SK-N-SH (cell line): Measurements from ENCODE around the gene FBXW5. TPM values are rescaled to one million over a fixed set of nuclear protein-coding genes. Genes with fewer than 3 reads are reported as not detected.

Source experiments
- CTCF ChIA-PET: fragments of 300-600, 350-600 bp; formaldehyde crosslinking; extraction: SDS; loops from one replicate; lab custom pipeline; 2021; lab: Yijun Ruan, JAX
- POLR2A ChIA-PET: fragments of 350-600 bp; sonication (Branson Sonifier 250); formaldehyde crosslinking; extraction: SDS; loops from one replicate; lab custom pipeline; 2020; ENCODE audit warnings: antibody characterized with exemption, inconsistent platforms; lab: Yijun Ruan, JAX
- DNase-seq: peaks from one replicate; pipeline ENCODE4 v3.0.0; 2012
- H2AFZ ChIP-seq: fragments of 200-600 bp; sonication (generic); 2 replicates; pipeline ENCODE4 v1.8.1; 2016; ENCODE audit warnings: antibody characterized with exemption, mild to moderate bottlenecking, low read depth
- H3F3A ChIP-seq: fragments of 200-600 bp; sonication (generic); replicated peaks from 2 replicates; pipeline ENCODE3; 2016; ENCODE audit warnings: antibody characterized with exemption, mild to moderate bottlenecking; ENCODE audit not compliant: insufficient read depth
- H3K27ac ChIP-seq, 2 experiments: fragments of 200-500 bp in 1 of 2; fragments of 200-600 bp in 1 of 2; sonication (Bioruptor generic) in 1 of 2; sonication (generic), shearing (Covaris generic) in 1 of 2; 2 replicates each; pipeline versions ENCODE4 v1.5.1 to v1.6.1; 2014 to 2016; ENCODE audit warnings: low read depth in 2 of 2, inconsistent platforms in 1 of 2, low read length in 1 of 2, mild to moderate bottlenecking in 1 of 2, mixed read lengths in 1 of 2
- H3K27me3 ChIP-seq: fragments of 200-600 bp; sonication (generic), shearing (Covaris generic); 2 replicates; pipeline ENCODE4 v1.6.1; 2016; ENCODE audit warnings: mixed run types; ENCODE audit not compliant: insufficient read depth
- H3K36me3 ChIP-seq, 2 experiments: fragments of 200-500 bp in 1 of 2; fragments of 200-600 bp in 1 of 2; sonication (Bioruptor generic) in 1 of 2; sonication (generic) in 1 of 2; replicated peaks in 1 of 2; 2 replicates each; pipeline versions ENCODE3 to v1.5.1; 2014 to 2016; ENCODE audit warnings: low read length in 1 of 2, mild to moderate bottlenecking in 1 of 2; ENCODE audit not compliant: insufficient read depth in 2 of 2, control insufficient read depth in 1 of 2
- H3K4me1 ChIP-seq, 2 experiments: fragments of 200-500 bp in 1 of 2; fragments of 200-600 bp in 1 of 2; sonication (Bioruptor generic) in 1 of 2; sonication (generic), shearing (Covaris generic) in 1 of 2; 2 replicates each; pipeline versions ENCODE4 v1.5.1 to v1.6.1; 2014 to 2016; ENCODE audit warnings: low read depth in 1 of 2, low read length in 1 of 2, mixed run types in 1 of 2; ENCODE audit not compliant: insufficient read depth in 2 of 2, control insufficient read depth in 1 of 2
- H3K4me2 ChIP-seq: fragments of 200-600 bp; sonication (generic), shearing (Covaris generic); 2 replicates; pipeline ENCODE4 v1.6.1; 2017; ENCODE audit warnings: mixed run types
- H3K4me3 ChIP-seq, 2 experiments: fragments of 200-500 bp in 1 of 2; fragments of 200-600 bp in 1 of 2; sonication (Bioruptor generic) in 1 of 2; sonication (generic), shearing (Covaris generic) in 1 of 2; 2 replicates each; pipeline versions ENCODE4 v1.5.1 to v1.8.1; 2014 to 2016; ENCODE audit warnings: low read depth in 2 of 2, inconsistent platforms in 1 of 2, low read length in 1 of 2, mild to moderate bottlenecking in 1 of 2, mixed read lengths in 1 of 2, moderate library complexity in 1 of 2
- H3K79me2 ChIP-seq: fragments of 200-600 bp; sonication (generic); 2 replicates; pipeline ENCODE4 v1.8.1; 2017; ENCODE audit warnings: mild to moderate bottlenecking; ENCODE audit not compliant: insufficient read depth
- H3K9ac ChIP-seq: fragments of 200-600 bp; sonication (generic); 2 replicates; pipeline ENCODE4 v1.6.1; 2017; ENCODE audit warnings: mixed run types
- H3K9me2 ChIP-seq: fragments of 200-600 bp; sonication (generic); 2 replicates; pipeline ENCODE4 v1.6.1; 2017; ENCODE audit warnings: mixed run types
- H3K9me3 ChIP-seq: fragments of 200-600 bp; sonication (generic); 2 replicates; pipeline ENCODE4 v1.6.1; 2017; ENCODE audit warnings: mixed run types, mild to moderate bottlenecking, moderate library complexity
- H4K20me1 ChIP-seq: fragments of 200-600 bp; sonication (generic); 2 replicates; pipeline ENCODE4 v1.6.1; 2017; ENCODE audit warnings: mild to moderate bottlenecking, mixed run types; ENCODE audit not compliant: insufficient read depth
- CHD2 ChIP-seq: fragments of 150-350 bp; IDR thresholded peaks from 2 replicates; pipeline ENCODE4 v1.6.1; 2018; ENCODE audit warnings: low read length; ENCODE audit not compliant: partially characterized antibody
- CTCF ChIP-seq: fragments of 200-600 bp; sonication (generic); IDR thresholded peaks from 2 replicates; pipeline ENCODE4 v1.6.1; 2017; ENCODE audit warnings: antibody characterized with exemption, mild to moderate bottlenecking, moderate library complexity
- EP300 ChIP-seq, 2 experiments: IDR thresholded peaks; 2 replicates each; pipeline versions ENCODE4 v1.4.0 to v1.6.1; 2012; ENCODE audit warnings: borderline replicate concordance in 1 of 2, low read depth in 1 of 2, low read length in 1 of 2
- EZH2phosphoT487 ChIP-seq: fragments of 200-600 bp; sonication (generic); IDR thresholded peaks from 2 replicates; pipeline ENCODE4 v1.6.1; 2017; ENCODE audit warnings: low read depth, mixed run types, mild to moderate bottlenecking, antibody characterized with exemption, moderate library complexity, borderline replicate concordance
- FOSL2 ChIP-seq: IDR thresholded peaks from 2 replicates; pipeline ENCODE4 v1.4.0; 2012; ENCODE audit warnings: low read depth, mild to moderate bottlenecking, moderate library complexity, borderline replicate concordance
- FOXJ3 ChIP-seq: sonication (generic); formaldehyde crosslinking; IDR thresholded peaks from 2 replicates; pipeline ENCODE4 v1.5.1; 2020; ENCODE audit warnings: mild to moderate bottlenecking, missing genetic modification reagents
- GABPA ChIP-seq: IDR thresholded peaks from 2 replicates; pipeline ENCODE4 v1.4.0; 2012; ENCODE audit warnings: low read depth, mild to moderate bottlenecking
- IRF3 ChIP-seq: fragments of 150-350 bp; IDR thresholded peaks from 2 replicates; pipeline ENCODE4 v1.6.1; 2016; ENCODE audit warnings: mild to moderate bottlenecking, low read depth, low read length
- JUND ChIP-seq: IDR thresholded peaks from 2 replicates; pipeline ENCODE4 v1.4.0; 2012
- MEF2A ChIP-seq: IDR thresholded peaks from 2 replicates; pipeline ENCODE4 v1.4.0; 2012; ENCODE audit warnings: low read depth, borderline replicate concordance
- POLR2AphosphoS5 ChIP-seq: IDR thresholded peaks from 2 replicates; pipeline ENCODE4 v1.6.1; 2012; ENCODE audit warnings: low read depth, low read length
- RCOR1 ChIP-seq: fragments of 150-350 bp; IDR thresholded peaks from 2 replicates; pipeline ENCODE4 v1.6.1; 2017; ENCODE audit warnings: antibody characterized with exemption, low read length
- RXRA ChIP-seq: IDR thresholded peaks from 2 replicates; pipeline ENCODE4 v1.4.0; 2012; ENCODE audit warnings: low read depth, mild to moderate bottlenecking, borderline replicate concordance
- TAF1 ChIP-seq: IDR thresholded peaks from 2 replicates; pipeline ENCODE4 v1.6.1; 2012; ENCODE audit warnings: low read depth, mild to moderate bottlenecking, low read length, moderate library complexity, borderline replicate concordance
- TCF12 ChIP-seq: IDR thresholded peaks from 2 replicates; pipeline ENCODE4 v1.4.0; 2012
- ZBTB33 ChIP-seq: IDR thresholded peaks from 2 replicates; pipeline ENCODE4 v1.4.0; 2012; ENCODE audit warnings: low read depth, borderline replicate concordance
- WGBS: methylation state at CpG from one replicate; pipeline ENCODE4 v1.1.6; 2017; ENCODE audit warnings: low lambda C conversion rate; 5-methylcytosine and 5-hydroxymethylcytosine counted together
- polyA plus RNA-seq, 3 experiments: library from polyadenylated mRNA; depleted of rRNA; stranded (reverse); fragments of >200 nt; gene quantifications; 2 replicates each; pipeline ENCODE4 v1.2.3, GENCODE V29; 2012

The FBXW5 gene
- polyA plus RNA-seq, 1 of the 3 experiments (the other 2 are of a cell fraction): 78.9 TPM

- Histone ChIP-seq H3K9ac (no peak overlapping the region), H4K20me1 (no peaks in the 10 kb centered on the region), H3K9me2 (no peaks in the 10 kb centered on the region), H3K4me2 (no peak overlapping the region), H3F3A (no peaks in the 10 kb centered on the region), H3K36me3 (no peaks in the 10 kb centered on the region), H3K27ac (no peak overlapping the region; a peak in 1 of 4 replicates), H3K9me3 (no peaks in the 10 kb centered on the region), H3K4me1 (peaks cover 0 to 8% of the 10 kb centered on the region in 2 experiments; a peak in 1 of 4 replicates), H3K4me3 (no peak overlapping the region), H3K79me2 (no peaks in the 10 kb centered on the region), H3K27me3 (no peaks in the 10 kb centered on the region), H2AFZ (no peak overlapping the region)
- peak; percentile 66 for DNase-seq
- WGBS: 74% methylated on average over 12 of the region's 23 CpGs
- POLR2A ChIA-PET: no interaction called here
- CTCF ChIA-PET: interaction anchor here (1.0 to 1.6 kb wide), 2 partner anchors 9 to 17 kb away, joined by 4 to 6 read pairs; partner anchors contain the start of genes C8G and FBXW5
- TF ChIP-seq JUND: no peak
- no peak for TF ChIP-seq TAF1
- TF ChIP-seq RCOR1: no peak
- no peak for TF ChIP-seq FOXJ3 (CRISPR knock-in tag)
- no peak for TF ChIP-seq FOSL2
- TF ChIP-seq GABPA: no peak
- no peak for TF ChIP-seq CHD2
These were observed 16.9 kb upstream of the FBXW5 start for GRCh38 chr9:136961279-136962065.

GRCh38 chr9:136960938-136961275 lies 16.4 kb upstream of the FBXW5 start:
- no peak overlapping the region; a peak in 1 of 4 replicates for H3K27ac ChIP-seq
- H3K79me2 ChIP-seq: no peaks in the 10 kb centered on the region
- no peaks in the 10 kb centered on the region for H4K20me1 ChIP-seq
- H3K4me1 ChIP-seq: peaks cover 0 to 8% of the 10 kb centered on the region in 2 experiments; a peak in 1 of 4 replicates
- H2AFZ ChIP-seq: no peak overlapping the region
- CTCF ChIA-PET: interaction anchor here (1.8 kb wide), 1 partner anchor 13 kb away, joined by 8 read pairs; no protein-coding TSS in a partner anchor
- no peaks in the 10 kb centered on the region for H3K9me3 ChIP-seq
- no peak overlapping the region for H3K9ac ChIP-seq
- H3K4me3 ChIP-seq: no peak overlapping the region
- TF ChIP-seq IRF3 (no peak), TCF12 (no peak), MEF2A (no peak), CTCF (no peak), POLR2AphosphoS5 (no peak), ZBTB33 (no peak), EZH2phosphoT487 (no peak), RXRA (no peak), EP300 (IDR thresholded peaks at IDR 0.05; ENCODE audit: borderline replicate concordance in 1 of 2, low read depth in 1 of 2, low read length in 1 of 2) (no peak)
- TF ChIP-seq, all 33 proteins: peak for 0
- 85% methylated on average over 9 of the region's 15 CpGs for WGBS
- POLR2A ChIA-PET: no interaction called here
- no peak for DNase-seq
- Histone ChIP-seq H3K4me2 (no peak overlapping the region), H3K36me3 (no peaks in the 10 kb centered on the region), H3K27me3 (no peaks in the 10 kb centered on the region), H3F3A (no peaks in the 10 kb centered on the region), H3K9me2 (no peaks in the 10 kb centered on the region)
